Measurements from ENCODE around the gene E2F4. TPM values are rescaled to one million over a fixed set of nuclear protein-coding genes. Genes with fewer than 3 reads are reported as not detected.

The E2F4 gene
- total RNA-seq, 1 experiment from 2014 or later = 73.6 TPM

DNA sequence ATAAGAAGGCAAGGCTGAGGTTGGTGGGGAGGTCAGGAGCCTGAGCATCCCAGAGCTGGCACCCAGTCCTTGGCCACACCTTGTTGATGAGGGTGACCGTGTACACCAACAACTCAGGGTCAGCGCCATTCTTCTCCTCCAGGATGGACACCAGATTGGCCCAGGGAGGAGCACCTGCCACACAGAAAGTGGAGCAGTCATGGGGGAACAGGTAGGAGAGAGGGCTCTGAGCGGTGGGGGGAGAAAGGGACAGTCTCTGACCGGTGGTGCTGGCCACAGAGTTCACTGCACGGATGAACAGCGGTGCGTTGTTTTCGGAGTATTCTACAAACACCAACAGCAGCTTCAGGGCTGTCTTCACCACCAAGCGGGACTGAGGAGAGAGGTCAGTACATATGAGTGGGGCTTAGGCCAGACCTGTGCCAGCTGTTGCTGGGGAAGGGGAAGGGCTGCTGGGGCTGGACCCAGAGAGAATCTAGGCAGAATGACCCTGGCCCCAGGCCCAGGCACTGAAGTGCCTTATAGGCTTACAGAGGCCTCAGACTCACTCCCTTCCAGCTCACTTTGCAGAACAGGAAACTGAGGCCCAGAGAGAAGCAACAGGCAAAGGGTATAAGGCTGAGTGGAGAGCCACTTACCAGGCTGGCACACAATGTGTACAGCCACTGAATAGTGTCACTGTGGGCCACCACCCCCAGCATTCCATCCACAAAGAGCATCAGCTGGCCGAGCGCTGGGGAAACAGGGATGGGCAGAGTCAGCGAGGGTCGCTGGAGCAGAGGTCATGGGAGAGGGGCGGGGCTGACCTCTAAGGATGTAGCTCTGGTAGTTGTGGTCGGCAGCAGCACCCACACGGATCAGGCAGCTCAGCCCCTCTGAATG is 45.7 kb downstream of the E2F4 start:
- in situ Hi-C loops (cut with HindIII; ENCODE audit: low pct_unique_long_range_greater_than_20kb, low sequenced_read_pairs) = no loop called here
- DNase-seq (ENCODE audit: low read depth, low spot score) = no peak

DNA sequence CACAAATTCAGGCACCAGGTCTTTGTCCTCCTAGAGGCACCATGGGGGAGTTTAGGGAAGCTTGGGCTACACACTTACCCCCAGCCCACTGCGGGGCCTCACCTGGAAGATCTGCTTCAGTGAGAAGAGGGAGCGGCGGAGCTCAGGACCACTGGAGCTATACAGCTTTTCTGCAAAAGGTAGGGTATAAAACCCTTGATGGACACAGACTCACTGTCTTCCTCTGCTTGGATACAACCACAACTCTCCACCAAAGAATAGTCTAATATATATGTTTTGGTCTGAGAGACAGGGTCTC is 46.3 kb downstream of the E2F4 start:
- DNase-seq (ENCODE audit: low read depth, low spot score) = no peak
- in situ Hi-C loops (cut with HindIII; ENCODE audit: low pct_unique_long_range_greater_than_20kb, low sequenced_read_pairs) = no loop called here

DNA sequence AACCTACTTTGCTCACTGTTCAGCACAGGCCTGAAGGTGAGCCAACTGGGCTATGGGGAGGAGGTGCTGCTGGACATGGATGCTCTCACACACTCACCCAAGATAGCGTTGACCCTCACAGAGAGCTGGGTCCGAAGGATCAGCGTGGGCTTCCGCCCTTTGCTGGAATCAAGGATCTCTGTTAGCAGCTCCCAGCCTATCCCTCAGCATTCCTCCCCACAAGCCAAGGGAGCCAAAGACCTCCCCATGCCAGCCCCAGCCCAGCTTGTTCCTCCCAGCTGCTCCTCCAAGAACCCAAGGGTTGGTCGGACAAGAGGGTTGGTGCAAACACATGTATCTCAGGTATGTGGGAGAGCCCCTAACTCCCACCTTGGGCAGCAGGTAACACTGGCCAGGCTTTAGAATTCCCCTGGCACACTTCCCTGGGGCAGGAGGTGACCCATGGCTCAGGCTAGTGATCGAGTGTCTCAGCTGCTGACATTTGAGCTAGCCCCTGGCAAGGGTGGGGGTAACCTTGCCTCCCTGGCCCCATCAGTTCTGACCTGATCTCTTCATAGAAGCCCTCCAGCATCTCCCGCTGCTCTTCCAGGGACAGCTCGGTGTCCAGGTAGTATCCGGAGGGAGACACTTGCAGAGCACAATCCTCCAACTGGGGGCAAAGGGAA is 47.0 kb downstream of the E2F4 start:
- in situ Hi-C loops (cut with HindIII; ENCODE audit: low pct_unique_long_range_greater_than_20kb, low sequenced_read_pairs) = no loop called here
- no peak for DNase-seq (ENCODE audit: low read depth, low spot score)

DNA sequence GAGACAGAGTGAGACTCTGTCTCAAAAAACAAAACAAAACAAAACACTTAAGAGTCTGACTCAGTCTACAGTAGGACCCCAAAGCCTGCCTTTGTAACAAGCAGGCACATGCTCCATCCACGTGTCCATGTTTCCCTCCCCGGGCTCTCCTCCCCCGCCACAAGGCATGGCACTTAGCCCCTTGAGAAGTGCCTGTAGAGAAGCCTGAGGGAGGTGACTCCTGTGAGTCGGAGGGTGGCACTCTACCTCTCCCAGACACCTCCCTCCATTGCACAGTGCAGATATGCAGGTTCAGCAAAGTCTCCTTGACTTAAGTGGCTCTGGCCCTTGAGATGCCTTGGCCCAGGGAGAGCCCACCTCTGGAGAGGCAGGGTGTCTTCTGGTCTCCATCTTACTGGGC is 48.6 kb downstream of the E2F4 start:
- in situ Hi-C loops (cut with HindIII; ENCODE audit: low pct_unique_long_range_greater_than_20kb, low sequenced_read_pairs) = no loop called here
- peak; percentile 14 for DNase-seq (ENCODE audit: low read depth, low spot score)

DNA sequence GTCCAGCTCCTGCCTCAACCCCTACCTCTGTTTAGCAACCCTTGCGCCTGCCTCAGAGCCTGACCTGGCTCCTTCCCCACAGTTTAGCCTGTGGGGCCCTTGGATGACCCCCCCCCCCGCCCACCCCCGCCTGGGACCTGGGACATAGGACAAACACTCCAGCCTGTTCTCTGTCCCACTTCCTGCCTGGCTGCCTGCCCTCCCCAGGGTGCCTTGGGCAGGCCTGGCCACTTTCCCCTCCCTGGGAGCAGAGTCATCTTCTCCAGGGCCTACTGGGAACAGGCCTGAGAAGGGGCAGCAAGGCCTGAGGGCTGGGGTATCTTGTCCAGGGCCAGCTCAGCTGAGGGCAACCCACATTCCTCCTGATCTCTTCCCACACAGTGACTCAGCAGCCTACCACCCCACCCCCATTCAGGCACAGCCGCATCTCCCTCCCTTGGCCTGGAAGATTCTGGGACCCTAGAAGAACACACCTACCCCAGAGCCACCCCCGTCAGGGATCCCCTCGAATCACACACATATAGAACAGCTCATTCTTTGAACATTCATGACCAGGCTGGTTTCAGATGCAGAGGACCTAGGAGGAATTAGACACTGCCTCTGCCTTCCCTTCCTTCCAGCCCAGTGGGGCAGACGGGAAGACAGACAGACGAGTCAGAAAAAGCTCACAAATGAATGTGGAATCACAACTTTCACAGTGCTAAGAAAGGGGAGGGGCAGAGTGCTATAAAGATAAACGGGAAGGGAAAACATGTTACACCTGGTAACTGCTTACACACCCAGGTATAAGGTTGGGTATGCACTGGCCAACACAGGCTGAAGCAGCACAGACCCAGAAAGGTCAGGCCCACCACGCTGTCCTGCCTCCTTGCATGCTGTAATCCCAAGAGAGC is 49.3 kb downstream of the E2F4 start:
- in situ Hi-C loops (cut with HindIII; ENCODE audit: low pct_unique_long_range_greater_than_20kb, low sequenced_read_pairs) = no loop called here

DNA sequence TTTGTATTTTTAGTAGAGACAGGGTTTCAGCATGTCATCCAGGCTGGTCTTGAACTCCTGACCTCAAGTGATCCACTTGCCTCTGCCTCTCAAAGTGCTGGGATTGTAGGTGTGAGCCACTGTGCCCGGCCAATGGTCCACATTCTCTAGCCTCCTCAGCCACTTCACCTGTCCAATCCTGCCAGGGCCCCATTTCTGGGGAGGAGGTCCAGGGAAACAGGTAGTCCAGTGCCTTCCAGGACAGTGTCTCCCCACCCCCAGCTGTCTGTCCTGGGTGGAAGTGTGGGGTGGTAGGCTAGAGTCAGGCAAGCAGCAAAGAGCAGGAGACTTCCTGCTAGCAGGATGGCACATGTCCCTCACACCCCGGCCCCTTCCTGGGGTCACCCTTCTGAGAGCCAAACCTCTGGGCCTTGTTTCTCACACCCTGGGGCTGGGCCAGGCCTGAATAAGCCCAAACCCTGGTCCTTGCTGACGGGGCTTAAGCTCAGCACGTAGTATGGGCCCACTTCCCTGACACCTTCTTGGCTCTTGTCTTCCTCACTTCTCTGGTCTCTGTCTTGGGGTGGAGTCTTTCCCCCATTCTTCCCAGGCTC is 50.3 kb downstream of the E2F4 start:
- in situ Hi-C loops (cut with HindIII; ENCODE audit: low pct_unique_long_range_greater_than_20kb, low sequenced_read_pairs) = no loop called here

More for the DNA sequence above, 49.3 kb downstream of the E2F4 start:
- peak; percentile 43 for DNase-seq (ENCODE audit: low read depth, low spot score)

DNA sequence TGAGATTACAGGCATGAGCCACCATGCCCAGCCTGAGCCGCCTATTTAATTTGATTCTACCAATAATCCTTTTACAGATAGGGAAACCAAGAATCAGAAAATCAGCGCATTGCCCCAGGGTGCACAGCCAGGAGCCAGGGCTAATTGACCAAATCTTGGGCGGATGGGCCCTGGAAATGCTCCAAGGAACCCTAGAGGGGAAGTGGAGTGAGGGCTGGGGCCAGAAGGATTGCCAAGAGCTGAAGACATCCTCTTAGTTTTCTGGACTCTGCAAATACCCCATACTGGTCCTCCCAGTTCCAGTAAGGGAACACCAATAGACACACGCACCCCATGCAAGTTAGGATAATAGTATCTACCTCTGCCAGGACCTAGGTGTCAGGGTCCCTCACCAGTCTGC is 51.5 kb downstream of the E2F4 start:
- in situ Hi-C loops (cut with HindIII; ENCODE audit: low pct_unique_long_range_greater_than_20kb, low sequenced_read_pairs) = no loop called here
- no peak for DNase-seq (ENCODE audit: low read depth, low spot score)

More for the DNA sequence above, 50.3 kb downstream of the E2F4 start:
- no peak for DNase-seq (ENCODE audit: low read depth, low spot score)

DNA sequence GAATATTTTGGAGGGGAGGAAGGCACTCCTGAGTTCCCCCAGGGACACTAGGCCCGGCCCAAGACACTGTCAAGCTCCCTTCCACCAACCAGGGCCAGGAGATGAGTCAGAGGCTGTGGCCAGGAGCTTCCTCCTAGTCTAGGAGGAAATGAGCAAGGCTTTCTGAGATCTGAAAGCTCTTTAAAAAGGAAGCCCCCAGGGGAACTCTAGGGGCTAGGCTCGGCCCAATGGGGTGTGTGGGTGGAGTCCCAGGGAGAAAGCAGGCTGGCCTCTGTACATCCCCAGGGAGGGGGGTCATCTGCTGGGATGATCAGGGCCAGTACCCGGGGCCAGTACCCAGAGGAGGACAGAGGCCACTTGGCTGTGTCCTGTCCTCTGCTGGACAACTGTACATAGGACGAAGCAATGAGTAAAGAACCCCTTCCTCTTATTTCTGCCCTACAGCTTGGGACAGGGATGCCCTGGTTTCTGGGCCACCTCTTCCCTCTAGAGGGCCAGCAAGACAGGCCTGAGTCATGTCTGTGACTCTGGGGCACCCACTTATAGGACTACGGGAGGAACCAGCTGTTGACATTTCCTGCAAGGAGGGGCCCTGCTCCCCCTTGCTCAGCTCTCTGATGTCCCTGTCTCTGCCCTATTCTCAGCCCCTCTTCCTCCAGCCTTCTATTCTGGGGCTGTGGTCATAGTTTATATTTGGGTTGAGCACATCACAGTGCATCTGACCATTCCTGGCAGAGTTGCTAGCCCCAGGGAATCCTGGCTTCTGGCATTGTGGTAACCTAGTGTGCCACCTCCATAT is 52.6 kb downstream of the E2F4 start:
- in situ Hi-C loops (cut with HindIII; ENCODE audit: low pct_unique_long_range_greater_than_20kb, low sequenced_read_pairs) = no loop called here

DNA sequence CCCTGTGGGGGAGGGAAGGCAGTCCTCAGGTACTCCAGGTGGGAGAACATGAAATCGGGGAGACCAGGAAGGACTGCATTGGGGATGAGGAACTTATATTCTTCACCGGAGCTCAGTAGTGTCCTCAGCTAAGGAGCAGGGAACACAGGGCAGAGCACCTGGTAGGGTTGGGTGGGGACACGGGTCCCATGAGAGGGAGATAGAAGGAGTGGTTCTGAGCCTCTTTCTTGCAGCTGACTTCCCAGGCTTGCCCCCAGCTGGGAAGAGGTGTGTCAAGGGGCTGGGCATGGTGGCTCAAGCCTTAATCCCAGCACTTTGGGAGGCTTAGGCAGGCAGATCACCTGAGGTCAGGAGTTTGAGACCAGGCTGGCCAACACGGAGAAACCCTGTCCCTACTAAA is 53.2 kb downstream of the E2F4 start:
- no peak for DNase-seq (ENCODE audit: low read depth, low spot score)
- in situ Hi-C loops (cut with HindIII; ENCODE audit: low pct_unique_long_range_greater_than_20kb, low sequenced_read_pairs) = no loop called here

More for the DNA sequence above, 52.6 kb downstream of the E2F4 start:
- peak; percentile 79 for DNase-seq (ENCODE audit: low read depth, low spot score)

DNA sequence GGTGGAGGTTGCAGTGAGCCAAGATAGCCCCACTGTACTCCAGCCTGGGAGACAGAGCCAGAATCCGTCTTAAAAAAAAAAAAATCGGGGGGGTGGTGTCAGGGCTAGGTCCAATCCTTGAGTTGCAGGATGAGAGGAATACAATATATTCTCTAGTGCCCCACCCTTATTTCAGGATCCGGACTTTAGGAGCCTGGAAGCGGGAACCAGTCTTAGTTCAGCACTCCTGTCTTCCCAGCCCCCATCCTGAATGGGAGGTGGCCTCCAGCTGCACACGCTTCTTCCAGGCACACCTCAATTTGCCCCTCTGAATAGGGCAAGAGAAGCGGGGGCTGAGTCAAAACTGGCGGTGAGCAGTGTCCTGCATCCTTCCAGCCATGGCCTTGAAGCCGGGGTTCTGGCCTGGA is 53.7 kb downstream of the E2F4 start:
- no peak for DNase-seq (ENCODE audit: low read depth, low spot score)
- in situ Hi-C loops (cut with HindIII; ENCODE audit: low pct_unique_long_range_greater_than_20kb, low sequenced_read_pairs) = no loop called here

DNA sequence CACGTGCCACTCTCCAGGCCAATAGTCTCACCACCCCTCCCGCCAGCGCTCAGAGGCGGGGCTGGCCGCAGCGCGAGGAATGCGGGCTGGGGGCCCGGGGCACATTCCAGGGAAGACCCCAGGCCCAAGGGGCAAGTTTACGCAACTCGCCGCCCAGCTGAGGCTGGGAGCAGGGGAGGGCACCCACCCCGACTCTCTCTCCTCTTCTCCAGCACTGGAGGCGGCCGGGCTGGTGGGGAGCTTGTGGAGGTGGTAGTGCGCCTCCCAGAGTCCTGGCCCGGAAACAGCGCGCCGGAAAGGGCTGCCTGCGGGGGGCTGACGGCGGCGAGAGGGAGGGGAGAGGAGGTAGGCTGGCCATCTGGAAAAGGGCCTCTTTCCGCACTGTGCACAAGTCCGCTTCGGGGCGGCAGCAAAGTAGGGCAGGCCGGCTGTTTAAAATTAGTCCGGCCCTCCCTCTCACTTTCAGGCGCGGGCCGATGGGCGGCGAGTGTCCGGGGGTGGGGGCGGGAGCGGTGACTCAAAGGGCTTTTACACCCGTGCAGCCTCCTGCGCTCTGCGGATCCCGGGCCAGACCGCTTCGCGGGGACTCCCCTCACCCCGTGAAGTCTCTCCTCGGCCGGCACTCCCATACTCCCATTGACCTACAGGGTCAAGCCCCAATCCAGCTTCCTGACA is 54.3 kb downstream of the E2F4 start:
- in situ Hi-C loops (cut with HindIII; ENCODE audit: low pct_unique_long_range_greater_than_20kb, low sequenced_read_pairs) = no loop called here
- peak; percentile 59 for DNase-seq (ENCODE audit: low read depth, low spot score)

DNA sequence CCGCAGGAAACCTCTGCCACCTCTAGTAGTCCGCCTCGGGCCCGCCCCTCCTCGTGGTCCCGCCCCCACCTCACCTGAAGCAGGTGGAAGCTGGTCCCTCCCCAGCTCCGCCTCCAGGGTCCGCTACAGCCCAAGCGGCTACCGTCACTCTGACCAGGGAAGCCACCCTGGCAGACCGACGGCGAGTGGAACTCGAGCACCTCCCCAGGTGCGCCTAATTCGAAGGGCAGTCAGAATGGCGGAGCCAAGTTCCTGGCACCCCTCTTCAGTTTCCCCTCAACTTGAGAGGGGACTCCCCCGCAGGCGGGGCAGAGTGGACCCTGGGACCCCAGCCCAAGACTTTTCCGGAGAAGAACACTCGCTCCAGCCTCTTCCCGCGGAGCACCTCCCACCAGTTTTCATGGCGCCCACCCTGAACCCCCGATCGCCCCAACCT is 54.8 kb downstream of the E2F4 start:
- no peak for DNase-seq (ENCODE audit: low read depth, low spot score)
- in situ Hi-C loops (cut with HindIII; ENCODE audit: low pct_unique_long_range_greater_than_20kb, low sequenced_read_pairs) = no loop called here

DNA sequence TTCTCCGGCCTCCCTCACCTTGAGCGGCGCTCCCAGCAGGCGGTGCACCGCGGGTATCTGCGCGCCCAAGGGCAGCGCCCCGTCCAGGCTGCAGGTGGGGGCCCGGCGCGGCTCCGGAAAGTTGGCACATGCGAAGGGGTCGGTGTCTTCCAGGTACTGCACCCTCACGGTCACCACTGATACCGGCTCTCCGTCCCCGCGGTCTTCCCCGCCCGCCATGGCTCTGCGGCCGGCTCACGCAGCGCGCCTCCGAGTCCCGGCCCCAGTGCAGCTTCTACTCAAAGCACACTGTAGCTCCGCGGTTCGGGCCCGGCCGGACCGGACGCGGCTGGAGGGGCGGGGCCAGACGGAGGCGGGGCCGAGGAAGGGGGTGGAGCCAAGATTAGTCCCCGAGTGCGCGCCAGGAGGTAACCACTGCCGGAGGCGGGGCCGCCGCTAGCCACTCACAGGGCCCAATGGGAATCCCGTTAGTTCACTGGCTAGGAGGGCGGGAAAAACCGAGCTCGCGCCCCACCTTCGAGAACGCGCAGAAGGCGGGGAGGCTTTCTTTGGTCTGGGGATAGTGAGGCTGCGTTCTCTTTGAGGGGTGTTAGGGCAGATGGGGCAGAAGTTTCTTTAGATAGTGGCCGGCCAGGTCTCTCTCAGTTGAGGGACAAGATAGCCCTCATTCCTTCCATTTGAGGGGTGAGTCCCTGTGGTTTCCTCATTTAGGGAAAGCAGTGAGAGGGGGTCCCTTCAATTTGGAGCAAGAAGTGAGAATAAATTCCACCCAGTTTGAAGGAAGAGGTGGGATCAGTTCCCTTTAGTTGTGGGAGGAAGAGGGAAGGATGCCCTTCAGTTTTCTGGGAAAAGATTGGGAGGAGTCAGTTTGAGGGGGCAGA is 55.5 kb downstream of the E2F4 start, which contains the start of gene FHOD1:
Gene FHOD1 (minus strand): TSS at position 290 of the 881 bp plus-strand sequence. CDS start 71 bp downstream, at position 219.
- peak; percentile 92 for DNase-seq (ENCODE audit: low read depth, low spot score)
- in situ Hi-C loops (cut with HindIII; ENCODE audit: low pct_unique_long_range_greater_than_20kb, low sequenced_read_pairs) = no loop called here

DNA sequence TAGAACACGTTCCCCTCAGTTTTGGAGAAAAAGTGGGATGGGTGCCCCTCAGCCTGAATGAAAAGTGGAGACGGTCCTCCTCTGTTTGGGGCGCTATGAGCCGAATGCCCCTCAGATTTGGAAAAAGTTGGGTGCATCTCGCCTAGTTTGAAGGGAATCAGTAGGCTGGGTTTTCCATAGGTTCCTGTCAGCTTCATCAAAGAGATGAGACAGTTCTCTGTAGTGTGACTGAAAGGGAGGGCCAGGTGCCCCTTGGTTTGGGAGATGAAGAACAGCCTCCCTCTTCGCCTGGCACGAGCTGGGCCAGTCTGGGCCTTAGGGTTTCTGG is 56.1 kb downstream of the E2F4 start:
- in situ Hi-C loops (cut with HindIII; ENCODE audit: low pct_unique_long_range_greater_than_20kb, low sequenced_read_pairs) = no loop called here
- peak; percentile 14 for DNase-seq (ENCODE audit: low read depth, low spot score)

Measured in SK-MEL-5 (cell line).